ENCODE measurements around the gene GCK.

DNA sequence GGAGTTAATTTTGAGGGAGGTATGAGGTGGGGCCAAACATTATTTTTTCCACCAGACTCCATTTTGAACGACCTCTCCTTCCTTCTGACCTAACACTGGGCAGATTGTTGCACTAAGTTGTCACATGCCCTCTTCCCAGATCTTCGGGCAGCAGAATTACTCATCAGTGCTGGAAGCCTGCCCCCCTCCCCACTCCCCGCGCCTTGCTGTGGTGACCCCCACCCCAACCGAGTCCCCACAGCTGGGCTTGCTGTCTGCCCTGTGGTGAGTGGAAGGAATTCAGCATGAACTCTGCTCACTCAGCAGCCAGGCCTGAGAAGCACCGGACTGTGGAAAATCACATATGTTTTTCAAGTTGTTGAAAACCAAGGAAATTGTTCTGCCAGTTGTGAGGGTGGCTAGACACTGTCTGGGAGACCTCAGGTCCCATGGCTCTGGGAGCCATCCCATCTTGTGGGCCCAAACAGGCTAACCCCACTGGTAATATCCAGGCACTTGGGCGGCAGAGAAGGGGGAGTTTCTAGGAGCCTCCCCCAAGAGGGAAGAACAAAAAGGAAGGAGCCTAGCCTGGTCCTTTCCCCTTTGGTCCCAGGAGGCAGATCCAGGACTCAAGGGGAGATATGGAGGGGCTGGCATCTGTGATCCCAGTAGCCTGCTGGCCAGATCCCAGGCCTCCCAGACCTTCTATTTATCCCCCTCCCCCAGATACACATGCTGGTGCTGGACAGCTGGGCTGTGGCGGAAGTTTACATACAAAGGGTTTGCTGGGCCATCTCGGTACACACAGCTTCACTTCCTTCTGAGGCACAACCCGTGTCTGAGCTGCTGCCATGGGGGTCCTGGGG lies 88.6 kb downstream of the GCK start:
- no peak for TF ChIP-seq POLR2A (IDR thresholded peaks at IDR 0.05)
- TF ChIP-seq, protein P1, sequence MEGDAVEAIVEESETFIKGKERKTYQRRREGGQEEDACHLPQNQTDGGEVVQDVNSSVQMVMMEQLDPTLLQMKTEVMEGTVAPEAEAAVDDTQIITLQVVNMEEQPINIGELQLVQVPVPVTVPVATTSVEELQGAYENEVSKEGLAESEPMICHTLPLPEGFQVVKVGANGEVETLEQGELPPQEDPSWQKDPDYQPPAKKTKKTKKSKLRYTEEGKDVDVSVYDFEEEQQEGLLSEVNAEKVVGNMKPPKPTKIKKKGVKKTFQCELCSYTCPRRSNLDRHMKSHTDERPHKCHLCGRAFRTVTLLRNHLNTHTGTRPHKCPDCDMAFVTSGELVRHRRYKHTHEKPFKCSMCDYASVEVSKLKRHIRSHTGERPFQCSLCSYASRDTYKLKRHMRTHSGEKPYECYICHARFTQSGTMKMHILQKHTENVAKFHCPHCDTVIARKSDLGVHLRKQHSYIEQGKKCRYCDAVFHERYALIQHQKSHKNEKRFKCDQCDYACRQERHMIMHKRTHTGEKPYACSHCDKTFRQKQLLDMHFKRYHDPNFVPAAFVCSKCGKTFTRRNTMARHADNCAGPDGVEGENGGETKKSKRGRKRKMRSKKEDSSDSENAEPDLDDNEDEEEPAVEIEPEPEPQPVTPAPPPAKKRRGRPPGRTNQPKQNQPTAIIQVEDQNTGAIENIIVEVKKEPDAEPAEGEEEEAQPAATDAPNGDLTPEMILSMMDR (IDR thresholded peaks at IDR 0.05) = no peak
